ENCODE data around the gene PRPF4.
"Not testable (repeated sequence)": the region's sequence is repeated elsewhere in the genome, so short reads cannot be mapped to it uniquely, and the experiment has no call there.

- not testable (repeated sequence) for TF ChIP-seq CTCF (IDR thresholded peaks at IDR 0.05); ZFX (IDR thresholded peaks at IDR 0.05; ENCODE audit: borderline replicate concordance)
Observed at GRCh38 chr9:113296247-113296646, 20.8 kb downstream of the PRPF4 start.
